Activated CD4-positive, alpha-beta T cell treated with anti-CD3 and anti-CD28 coated beads for 1 hour (primary cell): ENCODE results near the gene CYTH4.
A peak's percentile ranks its signal among the peaks of the same experiment; 100 is the strongest.

Experiments
- DNase-seq: peaks from one replicate; pipeline ENCODE4 v3.0.0-alpha.2; 2020

The CYTH4 gene

GRCh38 chr22:37273126-37273845, 9.0 kb upstream of the CYTH4 start:
- DNase-seq: no peak

DNA sequence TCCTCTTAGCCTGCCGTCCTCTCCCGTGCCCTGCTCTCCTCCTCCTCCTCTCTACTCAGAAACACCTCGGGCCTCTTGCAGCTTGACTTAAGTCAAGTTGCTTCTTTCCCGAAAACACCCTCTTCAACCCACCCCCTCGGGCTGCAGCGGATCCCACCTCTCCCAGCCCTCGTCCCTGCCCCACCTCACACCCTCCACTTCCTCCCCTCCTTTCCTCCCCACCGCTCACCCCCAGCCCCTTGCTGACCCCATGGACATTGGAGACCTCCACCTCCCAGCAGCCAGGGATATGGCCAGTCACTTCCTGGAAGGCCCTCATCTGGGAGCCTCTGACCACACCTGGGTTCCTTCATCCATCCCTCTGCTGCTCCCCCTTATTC, 8.5 kb upstream of the CYTH4 start:
- DNase-seq: no peak

DNA sequence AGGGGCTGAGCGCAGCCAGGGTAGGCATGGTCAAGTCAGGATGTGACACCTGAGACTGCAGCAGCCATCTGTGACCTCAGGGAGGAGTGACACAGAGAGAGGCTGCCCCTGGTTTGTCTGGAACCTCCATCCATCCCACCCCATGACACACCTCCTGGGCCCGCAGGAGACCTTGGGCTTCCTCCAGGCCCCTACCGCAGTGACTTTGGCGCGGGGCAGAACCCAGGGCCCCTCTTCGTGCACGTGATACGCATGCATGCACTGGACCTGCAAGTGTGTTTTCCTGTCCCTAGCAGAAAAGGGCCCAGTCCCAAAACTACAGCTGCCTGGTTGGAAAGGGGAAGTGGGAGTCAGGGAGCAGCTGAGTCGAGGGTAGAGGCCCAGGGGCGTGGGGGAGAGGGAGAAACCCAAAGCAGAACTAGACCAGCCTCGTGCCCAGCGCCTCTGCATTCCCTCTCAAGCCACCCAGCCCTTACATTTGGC, 7.9 kb upstream of the CYTH4 start:
- DNase-seq: no peak

DNA sequence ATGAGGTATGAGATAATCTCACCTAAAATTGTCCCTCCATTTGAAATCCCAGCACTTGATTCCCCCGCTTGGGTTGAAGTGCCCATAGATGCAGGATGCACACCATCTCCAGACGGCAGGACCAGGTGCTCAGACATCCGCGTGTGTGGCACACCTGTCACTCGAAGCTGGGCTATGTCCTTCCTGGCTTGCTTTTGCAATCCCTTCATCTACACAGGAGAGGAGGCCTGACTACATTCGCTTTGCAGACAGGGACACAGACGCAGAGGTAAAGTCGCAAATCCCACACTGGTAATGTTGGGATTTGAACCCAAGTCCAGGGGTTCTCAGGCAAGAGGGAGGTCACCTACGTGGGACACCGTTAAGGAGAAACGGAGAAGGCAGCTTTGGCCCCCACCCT, 7.2 kb upstream of the CYTH4 start:
- DNase-seq: no peak

DNA sequence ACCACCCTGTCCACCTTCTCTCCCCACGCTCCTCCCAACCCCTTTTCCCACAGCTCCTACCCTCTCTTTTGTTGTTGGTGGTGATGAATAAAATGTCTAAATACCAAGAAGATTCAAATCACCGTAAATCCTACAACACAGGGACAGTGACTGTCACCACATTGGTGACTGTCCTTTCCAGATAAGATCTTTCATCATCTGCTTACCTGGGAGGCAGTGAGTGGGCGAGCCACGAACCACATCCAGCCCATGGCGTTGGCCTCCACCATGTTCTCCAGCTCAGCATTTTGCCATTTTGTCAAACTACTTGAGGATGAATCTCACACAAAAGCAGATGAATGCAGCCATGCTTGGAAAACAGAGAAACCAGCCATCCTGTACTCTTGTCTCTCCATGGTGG, 6.7 kb upstream of the CYTH4 start:
- DNase-seq: no peak

DNA sequence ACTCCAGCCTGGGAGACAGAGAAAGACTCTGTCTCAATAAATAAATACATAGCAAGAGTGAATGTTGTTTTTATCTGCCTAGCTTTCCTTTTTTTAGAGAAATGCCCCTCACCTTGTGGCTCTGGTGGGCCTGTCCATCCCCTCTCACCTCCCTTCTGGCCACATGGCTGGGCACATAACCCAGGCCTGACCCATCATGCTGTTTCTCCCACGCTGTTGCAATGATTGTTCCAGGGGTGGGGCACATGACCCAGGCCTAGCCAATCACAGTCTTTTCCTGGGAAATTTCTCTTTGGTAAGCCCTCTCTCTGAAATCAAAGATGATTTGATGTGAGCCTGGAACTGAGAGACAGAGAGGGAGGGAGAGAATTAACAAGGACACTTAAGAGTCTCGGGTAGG, 5.5 kb upstream of the CYTH4 start:
- no peak for DNase-seq

DNA sequence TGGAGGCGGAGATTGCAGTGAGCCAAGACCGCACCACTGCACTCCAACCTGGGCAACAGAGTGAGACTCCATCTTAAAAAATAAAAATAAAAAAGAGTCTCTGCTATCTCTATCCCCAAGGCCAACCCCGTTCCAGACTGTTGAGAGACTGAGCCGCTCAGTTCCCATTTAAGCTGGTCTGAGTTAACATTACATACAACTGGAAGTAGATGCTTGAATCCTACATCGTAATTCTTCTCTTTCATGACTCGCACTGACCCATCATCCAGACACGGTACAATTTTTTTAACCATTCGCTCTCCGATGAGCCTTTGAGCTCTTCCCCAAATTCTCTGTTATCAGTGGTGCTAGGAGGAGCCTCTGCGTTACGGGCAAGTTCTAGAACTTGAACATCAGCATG, 4.9 kb upstream of the CYTH4 start:
- DNase-seq: no peak

DNA sequence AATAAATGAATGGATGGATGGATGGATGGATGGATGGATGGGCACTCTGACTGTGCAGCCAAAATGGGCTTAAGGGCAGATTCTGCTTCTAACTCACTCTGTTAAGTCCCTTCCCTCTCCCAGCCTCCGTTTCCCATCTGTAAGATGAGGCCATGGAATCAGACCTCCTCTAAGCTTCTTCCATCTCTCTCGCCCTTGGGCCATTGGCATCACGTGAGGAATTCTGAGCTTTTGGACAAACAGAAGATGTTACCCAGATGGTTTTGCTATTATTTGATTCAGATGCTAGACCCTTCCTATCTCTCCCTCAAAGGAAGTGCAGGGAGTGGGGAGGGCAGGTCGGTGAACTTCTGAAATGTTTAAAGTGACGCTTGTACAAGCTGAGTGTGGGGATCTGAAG, 4.0 kb upstream of the CYTH4 start:
- no peak for DNase-seq

GRCh38 chr22:37279331-37280181, 2.8 kb upstream of the CYTH4 start:
- no peak for DNase-seq

DNA sequence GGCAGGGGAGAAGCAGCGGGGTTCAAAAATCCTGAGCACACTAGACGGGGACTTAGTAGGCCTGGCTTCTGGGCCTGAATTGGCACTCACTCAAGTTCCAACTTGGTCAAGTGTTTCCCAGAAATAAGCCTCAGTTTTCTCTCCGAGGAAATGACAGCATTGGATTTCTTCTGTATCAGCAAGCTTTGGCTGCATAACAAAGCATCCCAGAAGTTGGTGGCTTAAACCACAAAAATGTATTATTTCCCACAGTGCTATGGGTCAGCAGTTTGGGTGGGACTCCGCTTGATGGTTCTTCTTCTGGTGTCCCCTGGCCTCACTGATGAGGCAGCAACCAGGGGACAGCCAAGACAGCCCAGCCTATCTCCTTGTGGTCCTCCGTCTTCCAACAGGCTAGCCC, 1.6 kb upstream of the CYTH4 start:
- DNase-seq: no peak

GRCh38 chr22:37281195-37281594, 1.1 kb upstream of the CYTH4 start:
- DNase-seq: no peak

- no peak for DNase-seq
These were observed 493 bp upstream of the CYTH4 start for GRCh38 chr22:37281646-37282384.

DNA sequence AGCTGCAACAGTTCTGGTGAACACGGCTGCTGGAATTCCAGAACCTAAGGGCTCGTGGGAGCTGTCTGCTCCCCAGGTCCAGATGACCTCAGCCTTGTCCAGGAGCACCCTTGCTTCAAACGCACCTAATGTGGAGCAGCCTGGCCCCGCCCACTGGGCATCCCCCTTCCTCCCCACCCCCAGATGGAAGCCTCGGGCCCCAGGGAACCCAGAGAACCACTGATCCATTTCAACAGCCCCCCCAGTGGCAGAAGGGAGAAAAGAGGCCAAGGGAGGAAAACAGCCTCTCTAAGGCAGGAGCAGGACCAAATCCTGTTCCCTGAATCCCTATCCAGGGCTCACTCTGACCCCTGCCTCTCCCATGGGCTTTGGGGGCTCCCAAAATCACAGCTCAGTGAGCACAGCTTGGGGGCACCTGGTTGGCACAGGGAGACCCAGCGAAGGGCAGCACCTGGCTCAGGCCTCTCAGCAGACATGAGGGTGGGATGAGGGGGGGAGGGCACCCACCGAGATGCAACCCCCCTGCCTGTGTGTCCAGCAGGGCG, 1.2 kb downstream of the CYTH4 start:
- DNase-seq: no peak

- DNase-seq: no peak
These were observed 2.0 kb downstream of the CYTH4 start for GRCh38 chr22:37284126-37284804.

- DNase-seq: peak; percentile 21
These were observed 2.6 kb downstream of the CYTH4 start for GRCh38 chr22:37284805-37285355.

GRCh38 chr22:37285937-37286336, 3.6 kb downstream of the CYTH4 start:
- DNase-seq: no peak

GRCh38 chr22:37287550-37287951, 5.2 kb downstream of the CYTH4 start:
- DNase-seq: no peak

DNA sequence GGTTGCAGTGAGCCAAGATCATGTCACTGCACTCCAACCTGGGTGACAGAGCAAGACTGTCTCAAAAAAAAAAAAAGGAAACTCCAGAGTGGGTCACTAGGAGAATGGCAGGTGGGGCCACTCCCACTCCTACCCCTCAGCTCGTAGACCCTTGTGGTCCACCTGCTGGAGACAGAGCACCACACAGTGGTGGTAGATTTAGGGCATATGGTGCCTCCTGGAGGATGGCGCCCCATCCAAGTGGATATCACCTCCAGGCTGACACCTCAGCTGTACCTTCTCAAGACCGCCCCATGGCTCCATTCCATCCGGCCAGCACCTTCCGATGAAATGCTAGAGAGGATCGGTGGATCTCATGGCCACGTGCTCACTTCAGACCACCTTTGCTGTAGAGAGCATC, 6.2 kb downstream of the CYTH4 start:
- DNase-seq: no peak

GRCh38 chr22:37289156-37289735, 6.9 kb downstream of the CYTH4 start:
- DNase-seq: no peak

DNA sequence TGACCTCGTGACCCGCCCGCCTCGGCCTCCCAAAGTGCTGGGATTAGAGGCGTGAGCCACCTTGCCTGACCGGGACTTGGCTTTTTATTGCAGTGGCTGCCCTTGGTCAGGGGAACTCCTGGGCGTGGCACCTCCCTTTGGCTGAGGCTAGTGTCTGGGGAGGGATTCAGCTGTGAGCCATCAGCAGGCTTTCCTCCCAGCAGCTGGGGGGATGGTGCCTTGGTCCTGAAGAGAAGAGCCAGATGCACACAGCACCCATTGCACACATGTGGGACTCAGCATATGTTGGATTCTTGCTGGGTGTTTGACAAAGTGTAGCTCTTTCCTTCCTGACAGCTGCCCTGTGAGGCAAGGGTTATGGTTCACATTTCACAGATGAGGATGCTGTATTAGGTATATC, 8.4 kb downstream of the CYTH4 start:
- no peak for DNase-seq

GRCh38 chr22:37291559-37292298, 9.4 kb downstream of the CYTH4 start:
- no peak for DNase-seq
